Karpas-422 (cell line): ENCODE measurements around the gene LARGE1. TPM values are rescaled to one million over a fixed set of nuclear protein-coding genes. Genes with fewer than 3 reads are reported as not detected.

Experiments
- DNase-seq: peaks from one replicate; pipeline ENCODE4 v3.0.0-alpha.2; 2015
- H2AFZ ChIP-seq: fragments of 200-600 bp; sonication (generic); 2 replicates; pipeline ENCODE4 v1.6.1; 2014; ENCODE audit warnings: antibody characterized with exemption, low read length, mixed read lengths
- H3K27ac ChIP-seq: fragments of 200-600 bp; sonication (generic); 2 replicates; pipeline ENCODE4 v1.5.1; 2014; ENCODE audit warnings: mild to moderate bottlenecking, low read length, moderate library complexity
- H3K27me3 ChIP-seq: fragments of 200-600 bp; sonication (generic); 2 replicates; pipeline ENCODE4 v1.6.1; 2014; ENCODE audit warnings: low read length, mixed read lengths
- H3K36me3 ChIP-seq: fragments of 200-600 bp; sonication (generic); 2 replicates; pipeline ENCODE4 v1.6.1; 2014; ENCODE audit warnings: low read length, mixed read lengths; ENCODE audit not compliant: insufficient read depth
- H3K4me1 ChIP-seq: fragments of 200-600 bp; sonication (generic); 2 replicates; pipeline ENCODE4 v1.6.1; 2014; ENCODE audit warnings: mild to moderate bottlenecking, low read length, mixed read lengths
- H3K4me2 ChIP-seq: fragments of 200-600 bp; sonication (generic); 2 replicates; pipeline ENCODE4 v1.6.1; 2014; ENCODE audit warnings: low read length, low read depth, mild to moderate bottlenecking; ENCODE audit not compliant: poor library complexity, severe bottlenecking
- H3K4me3 ChIP-seq: fragments of 200-600 bp; sonication (generic); 2 replicates; pipeline ENCODE4 v1.5.1; 2014; ENCODE audit warnings: mild to moderate bottlenecking, antibody characterized with exemption, low read length, mixed read lengths
- H3K79me2 ChIP-seq: fragments of 200-600 bp; sonication (generic); 2 replicates; pipeline ENCODE4 v1.6.1; 2014; ENCODE audit warnings: mild to moderate bottlenecking, low read length, mixed read lengths
- H3K9ac ChIP-seq: fragments of 200-600 bp; sonication (generic); 2 replicates; pipeline ENCODE4 v1.6.0; 2014; ENCODE audit warnings: low read length
- H3K9me2 ChIP-seq: fragments of 200-600 bp; sonication (generic), shearing (Covaris generic); replicated peaks from 2 replicates; pipeline ENCODE4 v1.6.0; 2014; ENCODE audit warnings: mild to moderate bottlenecking, low read length, moderate library complexity; ENCODE audit not compliant: insufficient read depth
- H3K9me3 ChIP-seq: fragments of 300-700, 200-600 bp; sonication (generic); 2 replicates; pipeline ENCODE4 v1.6.1; 2014; ENCODE audit warnings: low read length, mixed read lengths
- H4K20me1 ChIP-seq: fragments of 200-600 bp; sonication (generic); 2 replicates; pipeline ENCODE4 v1.6.1; 2014; ENCODE audit warnings: mild to moderate bottlenecking, antibody characterized with exemption, low read length, low read depth; ENCODE audit not compliant: insufficient read depth
- total RNA-seq: library from RNA; depleted of rRNA; stranded (reverse); fragments of >200 nt; shearing (Covaris generic); gene quantifications from 2 replicates; pipeline ENCODE4 v1.2.3, GENCODE V29; 2014; ENCODE audit warnings: low replicate concordance

LARGE1 gene
- total RNA-seq, 1 experiment from 2014 or later = 0.15 TPM

GRCh38 chr22:33844273-33844672, 76.0 kb downstream of the LARGE1 start:
- no peak overlapping the region for H3K4me2 ChIP-seq
- no peak overlapping the region for H2AFZ ChIP-seq
- H3K9me2 ChIP-seq = no peaks in the 10 kb centered on the region
- H3K79me2 ChIP-seq = no peaks in the 10 kb centered on the region
- peaks cover 5% of the 10 kb centered on the region; the same call in 1 of the 2 replicates for H3K9me3 ChIP-seq
- H3K4me3 ChIP-seq = no peak overlapping the region
- H3K36me3 ChIP-seq = no peaks in the 10 kb centered on the region
- 0 out of 2 replicates have a peak, but pooled peaks cover 2% of the 10 kb centered on the region for H3K27me3 ChIP-seq
- DNase-seq = no peak
- no peak overlapping the region for H3K27ac ChIP-seq
- H4K20me1 ChIP-seq = no peaks in the 10 kb centered on the region
- H3K4me1 ChIP-seq = 0 out of 2 replicates have a peak, but pooled peaks cover 3% of the 10 kb centered on the region
- no peak overlapping the region for H3K9ac ChIP-seq

GRCh38 chr22:33842421-33843094, 77.7 kb downstream of the LARGE1 start:
- H3K27me3 ChIP-seq = 0 out of 2 replicates have a peak, but pooled peaks cover 2% of the 10 kb centered on the region
- H3K9me3 ChIP-seq = peaks cover 5% of the 10 kb centered on the region; the same call in 1 of the 2 replicates
- H3K9me2 ChIP-seq = no peaks in the 10 kb centered on the region
- H3K4me2 ChIP-seq = no peak overlapping the region
- 0 out of 2 replicates have a peak, but pooled peaks cover 3% of the 10 kb centered on the region for H3K4me1 ChIP-seq
- no peak overlapping the region for H3K4me3 ChIP-seq
- H3K27ac ChIP-seq = no peak overlapping the region
- no peaks in the 10 kb centered on the region for H4K20me1 ChIP-seq
- H2AFZ ChIP-seq = no peak overlapping the region
- no peaks in the 10 kb centered on the region for H3K79me2 ChIP-seq
- DNase-seq = no peak
- H3K9ac ChIP-seq = no peak overlapping the region
- H3K36me3 ChIP-seq = no peaks in the 10 kb centered on the region

- Histone ChIP-seq H3K27ac (no peak overlapping the region), H3K4me3 (no peak overlapping the region), H3K27me3 (no peaks in the 10 kb centered on the region), H3K4me1 (0 out of 2 replicates have a peak, but pooled peaks cover 3% of the 10 kb centered on the region), H3K9ac (no peak overlapping the region), H3K79me2 (no peaks in the 10 kb centered on the region), H3K9me3 (peaks cover under 1% of the 10 kb centered on the region; the same call in 1 of the 2 replicates), H2AFZ (no peak overlapping the region), H4K20me1 (no peaks in the 10 kb centered on the region), H3K4me2 (no peak overlapping the region), H3K9me2 (no peaks in the 10 kb centered on the region), H3K36me3 (no peaks in the 10 kb centered on the region)
- DNase-seq = no peak
Measured at GRCh38 chr22:33842006-33842354, 78.3 kb downstream of the LARGE1 start.

GRCh38 chr22:33841281-33842005, 78.8 kb downstream of the LARGE1 start:
- H4K20me1 ChIP-seq = no peaks in the 10 kb centered on the region
- no peak overlapping the region for H3K9ac ChIP-seq
- no peak overlapping the region for H3K4me3 ChIP-seq
- H3K9me3 ChIP-seq = no peaks in the 10 kb centered on the region
- H3K27me3 ChIP-seq = no peaks in the 10 kb centered on the region
- no peak overlapping the region for H3K4me2 ChIP-seq
- DNase-seq = no peak
- no peak overlapping the region for H3K27ac ChIP-seq
- H2AFZ ChIP-seq = no peak overlapping the region
- 0 out of 2 replicates have a peak, but pooled peaks cover 3% of the 10 kb centered on the region for H3K4me1 ChIP-seq
- H3K9me2 ChIP-seq = no peaks in the 10 kb centered on the region
- H3K36me3 ChIP-seq = no peaks in the 10 kb centered on the region
- H3K79me2 ChIP-seq = no peaks in the 10 kb centered on the region

GRCh38 chr22:33838644-33839043, 81.6 kb downstream of the LARGE1 start:
- Histone ChIP-seq H4K20me1 (no peaks in the 10 kb centered on the region), H3K27me3 (no peaks in the 10 kb centered on the region), H3K4me3 (no peak overlapping the region), H3K4me1 (0 out of 2 replicates have a peak, but pooled peaks cover 3% of the 10 kb centered on the region), H3K79me2 (no peaks in the 10 kb centered on the region), H3K9ac (no peak overlapping the region), H3K9me3 (no peaks in the 10 kb centered on the region), H3K36me3 (no peaks in the 10 kb centered on the region), H3K4me2 (no peak overlapping the region), H3K27ac (no peak overlapping the region), H3K9me2 (no peaks in the 10 kb centered on the region), H2AFZ (no peak overlapping the region)
- DNase-seq = no peak

GRCh38 chr22:33837826-33838225, 82.5 kb downstream of the LARGE1 start:
- Histone ChIP-seq H3K79me2 (no peaks in the 10 kb centered on the region), H2AFZ (no peak overlapping the region), H3K27ac (no peak overlapping the region), H3K4me2 (no peak overlapping the region), H3K4me3 (no peak overlapping the region), H4K20me1 (no peaks in the 10 kb centered on the region), H3K9me2 (no peaks in the 10 kb centered on the region), H3K9ac (no peak overlapping the region), H3K27me3 (no peaks in the 10 kb centered on the region), H3K4me1 (0 out of 2 replicates have a peak, but pooled peaks cover 3% of the 10 kb centered on the region), H3K36me3 (no peaks in the 10 kb centered on the region), H3K9me3 (no peaks in the 10 kb centered on the region)
- DNase-seq = no peak

- Histone ChIP-seq H3K79me2 (no peaks in the 10 kb centered on the region), H3K4me1 (no peaks in the 10 kb centered on the region), H3K4me2 (no peak overlapping the region), H3K27ac (no peak overlapping the region), H3K9ac (no peak overlapping the region), H4K20me1 (no peaks in the 10 kb centered on the region), H3K9me3 (no peaks in the 10 kb centered on the region), H3K27me3 (no peaks in the 10 kb centered on the region), H3K36me3 (no peaks in the 10 kb centered on the region), H3K9me2 (no peaks in the 10 kb centered on the region), H2AFZ (no peak overlapping the region), H3K4me3 (no peak overlapping the region)
- no peak for DNase-seq
Measured at GRCh38 chr22:33835265-33835664, 85.0 kb downstream of the LARGE1 start.

GRCh38 chr22:33832558-33833151, 87.6 kb downstream of the LARGE1 start:
- H2AFZ ChIP-seq = no peak overlapping the region
- no peaks in the 10 kb centered on the region for H3K27me3 ChIP-seq
- no peaks in the 10 kb centered on the region for H3K9me2 ChIP-seq
- H3K79me2 ChIP-seq = no peaks in the 10 kb centered on the region
- no peaks in the 10 kb centered on the region for H4K20me1 ChIP-seq
- H3K4me3 ChIP-seq = no peak overlapping the region
- no peak overlapping the region for H3K9ac ChIP-seq
- DNase-seq = no peak
- no peaks in the 10 kb centered on the region for H3K36me3 ChIP-seq
- no peak overlapping the region for H3K4me2 ChIP-seq
- no peak overlapping the region for H3K27ac ChIP-seq
- no peaks in the 10 kb centered on the region for H3K9me3 ChIP-seq
- H3K4me1 ChIP-seq = no peaks in the 10 kb centered on the region
